ENCODE results near the gene PEX5L.
"Not testable (repeated sequence)": the region's sequence is repeated elsewhere in the genome, so short reads cannot be mapped to it uniquely, and the experiment has no call there.

The PEX5L gene

GRCh38 chr3:180036671-180037455, at the start of gene PEX5L:
Gene PEX5L (minus strand): TSS chr3:180036937. CDS start chr3:180036599, 338 bp downstream.
- DNase-seq (ENCODE audit: low spot score): no peak

- DNase-seq (ENCODE audit: low spot score): no peak
Measured at GRCh38 chr3:180085122-180085710, 48.5 kb upstream of the PEX5L start.

- no peak for DNase-seq (ENCODE audit: low spot score)
Measured at GRCh38 chr3:180082699-180083098, 46.0 kb upstream of the PEX5L start.

GRCh38 chr3:180078592-180078991, 41.9 kb upstream of the PEX5L start:
- no peak for DNase-seq (ENCODE audit: low spot score)

GRCh38 chr3:180073561-180073960, 36.8 kb upstream of the PEX5L start:
- DNase-seq (ENCODE audit: low spot score): no peak

GRCh38 chr3:180072786-180073185, 36.0 kb upstream of the PEX5L start:
- no peak for DNase-seq (ENCODE audit: low spot score)

GRCh38 chr3:180070925-180071324, 34.2 kb upstream of the PEX5L start:
- no peak for DNase-seq (ENCODE audit: low spot score)

GRCh38 chr3:180068023-180068422, 31.3 kb upstream of the PEX5L start:
- DNase-seq (ENCODE audit: low spot score): no peak

- DNase-seq (ENCODE audit: low spot score): no peak
Measured at GRCh38 chr3:180066598-180066997, 29.9 kb upstream of the PEX5L start.

- DNase-seq (ENCODE audit: low spot score): no peak
Measured at GRCh38 chr3:180063783-180064182, 27.0 kb upstream of the PEX5L start.

- no peak for DNase-seq (ENCODE audit: low spot score)
Measured at GRCh38 chr3:180062771-180063170, 26.0 kb upstream of the PEX5L start.

- no peak for DNase-seq (ENCODE audit: low spot score)
Measured at GRCh38 chr3:180059356-180059755, 22.6 kb upstream of the PEX5L start.

GRCh38 chr3:180058238-180058637, 21.5 kb upstream of the PEX5L start:
- DNase-seq (ENCODE audit: low spot score): no peak

GRCh38 chr3:180055656-180056055, 18.9 kb upstream of the PEX5L start:
- not testable (repeated sequence) for DNase-seq (ENCODE audit: low spot score)

GRCh38 chr3:180049391-180049790, 12.7 kb upstream of the PEX5L start:
- no peak for DNase-seq (ENCODE audit: low spot score)

GRCh38 chr3:180048840-180049239, 12.1 kb upstream of the PEX5L start:
- DNase-seq (ENCODE audit: low spot score): no peak

- DNase-seq (ENCODE audit: low spot score): no peak
Measured at GRCh38 chr3:180048103-180048502, 11.4 kb upstream of the PEX5L start.

GRCh38 chr3:180040966-180041365, 4.2 kb upstream of the PEX5L start:
- no peak for DNase-seq (ENCODE audit: low spot score)

GRCh38 chr3:180036092-180036670, 556 bp downstream of the PEX5L start:
- DNase-seq (ENCODE audit: low spot score): no peak

- DNase-seq (ENCODE audit: low spot score): no peak
Measured at GRCh38 chr3:180026997-180027396, 9.7 kb downstream of the PEX5L start.

- DNase-seq (ENCODE audit: low spot score): no peak
Measured at GRCh38 chr3:180018543-180018942, 18.2 kb downstream of the PEX5L start.

- no peak for DNase-seq (ENCODE audit: low spot score)
Measured at GRCh38 chr3:180017846-180018245, 18.9 kb downstream of the PEX5L start.

- no peak for DNase-seq (ENCODE audit: low spot score)
Measured at GRCh38 chr3:180011927-180012326, 24.8 kb downstream of the PEX5L start.

Measured in hematopoietic multipotent progenitor cell treated with erythropoietin and hydrocortisone succinate and interleukin-3 and kit ligand, for 17 days (in vitro differentiated cells).